ENCODE results near the gene AP1G2.
A peak's percentile ranks its signal among the peaks of the same experiment; 100 is the strongest.

Gene AP1G2

DNA sequence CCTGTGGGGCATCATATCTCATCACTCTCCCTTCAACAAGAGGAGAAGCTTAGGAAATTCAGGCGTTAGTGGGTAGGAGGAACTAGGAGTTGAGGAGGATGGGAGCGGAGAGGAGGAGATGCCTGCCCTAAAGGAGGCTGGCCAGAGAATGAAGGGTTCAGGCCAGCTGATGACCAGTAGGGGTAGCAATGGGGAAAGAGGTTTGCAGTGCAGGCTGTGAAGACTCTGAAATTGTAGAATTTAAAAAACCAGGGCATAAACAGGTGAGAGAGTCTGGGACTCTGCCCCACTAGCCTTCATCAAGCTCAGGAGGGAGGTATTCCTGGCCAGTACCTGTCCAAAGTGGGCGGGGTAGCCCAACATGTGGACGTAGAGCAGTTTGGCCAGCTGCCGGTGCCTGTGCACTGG, 809 bp downstream of the AP1G2 start:
- H3K4me3 ChIP-seq = peak overlapping the region; percentile 51 to 55
- H3K9me3 ChIP-seq = no peaks in the 10 kb centered on the region
- TF ChIP-seq, protein P1, sequence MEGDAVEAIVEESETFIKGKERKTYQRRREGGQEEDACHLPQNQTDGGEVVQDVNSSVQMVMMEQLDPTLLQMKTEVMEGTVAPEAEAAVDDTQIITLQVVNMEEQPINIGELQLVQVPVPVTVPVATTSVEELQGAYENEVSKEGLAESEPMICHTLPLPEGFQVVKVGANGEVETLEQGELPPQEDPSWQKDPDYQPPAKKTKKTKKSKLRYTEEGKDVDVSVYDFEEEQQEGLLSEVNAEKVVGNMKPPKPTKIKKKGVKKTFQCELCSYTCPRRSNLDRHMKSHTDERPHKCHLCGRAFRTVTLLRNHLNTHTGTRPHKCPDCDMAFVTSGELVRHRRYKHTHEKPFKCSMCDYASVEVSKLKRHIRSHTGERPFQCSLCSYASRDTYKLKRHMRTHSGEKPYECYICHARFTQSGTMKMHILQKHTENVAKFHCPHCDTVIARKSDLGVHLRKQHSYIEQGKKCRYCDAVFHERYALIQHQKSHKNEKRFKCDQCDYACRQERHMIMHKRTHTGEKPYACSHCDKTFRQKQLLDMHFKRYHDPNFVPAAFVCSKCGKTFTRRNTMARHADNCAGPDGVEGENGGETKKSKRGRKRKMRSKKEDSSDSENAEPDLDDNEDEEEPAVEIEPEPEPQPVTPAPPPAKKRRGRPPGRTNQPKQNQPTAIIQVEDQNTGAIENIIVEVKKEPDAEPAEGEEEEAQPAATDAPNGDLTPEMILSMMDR (IDR thresholded peaks at IDR 0.05) = no peak
- H3K27me3 ChIP-seq = peaks cover 0 to 21% of the 10 kb centered on the region in 2 donors
- H3K27ac ChIP-seq = peak overlapping the region; percentile 14 to 33
- no peak for DNase-seq
- H3K36me3 ChIP-seq = peaks cover 0 to 36% (median 0%) of the 10 kb centered on the region in 3 donors
- H3K4me1 ChIP-seq = peaks cover 0 to 19% (median 7%) of the 10 kb centered on the region in 4 donors
- intact Hi-C loops (cut with DNase I; ENCODE audit: low total_unique reads) = no loop called here

DNA sequence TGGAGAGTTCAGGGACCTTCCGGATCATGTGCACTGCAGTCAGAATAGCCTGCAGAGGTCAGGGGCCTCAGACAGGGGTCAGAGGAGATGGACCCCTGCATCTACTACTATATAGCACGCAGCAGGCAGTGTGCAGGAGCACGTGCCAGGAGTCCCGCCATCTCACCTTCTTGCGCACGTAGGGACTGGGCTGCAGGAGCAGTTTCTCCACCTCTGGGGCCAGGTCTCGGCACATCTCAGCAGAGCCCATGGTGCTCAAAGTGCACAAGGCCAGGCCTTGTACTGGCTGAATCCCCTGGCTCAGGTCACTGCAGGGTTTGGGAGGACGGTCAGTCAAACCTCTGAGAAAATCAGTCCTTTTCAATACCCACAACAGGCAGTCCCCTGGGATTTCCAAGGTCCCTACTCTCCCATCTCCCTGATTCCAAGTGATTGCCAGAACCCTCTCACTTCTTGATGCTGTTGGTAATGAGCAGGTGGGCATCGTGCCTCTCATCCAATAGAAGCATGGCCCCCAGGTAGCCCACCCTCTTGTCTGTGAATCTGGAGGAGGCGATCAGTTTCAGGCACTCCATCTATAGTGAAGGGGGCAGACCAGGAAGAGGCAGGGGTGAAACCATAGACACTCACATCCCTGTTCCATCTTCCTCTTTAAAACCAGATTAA, 1.3 kb downstream of the AP1G2 start:
- Histone ChIP-seq H3K9me3 (no peaks in the 10 kb centered on the region), H3K4me3 (no peak overlapping the region), H3K4me1 (peaks cover 0 to 19% (median 7%) of the 10 kb centered on the region in 4 donors), H3K27me3 (peaks cover 0 to 16% of the 10 kb centered on the region in 2 donors), H3K27ac (no peak overlapping the region), H3K36me3 (peaks cover 0 to 42% (median 0%) of the 10 kb centered on the region in 3 donors)
- intact Hi-C loops (cut with DNase I; ENCODE audit: low total_unique reads) = no loop called here
- no peak for DNase-seq
- TF ChIP-seq, protein P1 (IDR thresholded peaks at IDR 0.05) = no peak

DNA sequence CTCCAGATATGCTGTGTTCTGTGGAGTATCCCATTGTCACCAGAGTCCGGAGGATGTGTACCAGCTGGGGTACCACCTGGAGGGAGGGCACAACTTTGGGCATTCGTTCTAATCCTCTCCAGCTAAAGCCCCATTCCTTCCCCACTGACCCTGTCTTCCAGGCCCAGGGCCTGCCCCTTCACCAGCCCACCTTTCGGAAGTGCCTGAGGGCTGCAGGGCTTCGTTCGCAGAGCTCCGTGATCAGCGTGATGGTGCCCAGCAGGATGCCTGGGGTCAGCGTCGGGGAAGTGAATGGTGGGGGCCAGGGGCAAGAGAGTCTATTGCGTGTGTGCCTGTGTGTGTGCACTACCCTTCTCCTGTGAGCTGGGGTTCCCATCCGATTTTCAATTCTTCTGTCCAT, 2.0 kb downstream of the AP1G2 start:
- no peaks in the 10 kb centered on the region for H3K9me3 ChIP-seq
- H3K4me3 ChIP-seq = no peak overlapping the region
- intact Hi-C loops (cut with DNase I; ENCODE audit: low total_unique reads) = no loop called here
- no peak for DNase-seq
- TF ChIP-seq, protein P1 (IDR thresholded peaks at IDR 0.05) = no peak
- H3K36me3 ChIP-seq = peaks cover 0 to 45% (median 0%) of the 10 kb centered on the region in 3 donors
- H3K27me3 ChIP-seq = peaks cover 0 to 10% of the 10 kb centered on the region in 2 donors
- H3K27ac ChIP-seq = no peak overlapping the region
- peaks cover 0 to 19% (median 7%) of the 10 kb centered on the region in 4 donors for H3K4me1 ChIP-seq

DNA sequence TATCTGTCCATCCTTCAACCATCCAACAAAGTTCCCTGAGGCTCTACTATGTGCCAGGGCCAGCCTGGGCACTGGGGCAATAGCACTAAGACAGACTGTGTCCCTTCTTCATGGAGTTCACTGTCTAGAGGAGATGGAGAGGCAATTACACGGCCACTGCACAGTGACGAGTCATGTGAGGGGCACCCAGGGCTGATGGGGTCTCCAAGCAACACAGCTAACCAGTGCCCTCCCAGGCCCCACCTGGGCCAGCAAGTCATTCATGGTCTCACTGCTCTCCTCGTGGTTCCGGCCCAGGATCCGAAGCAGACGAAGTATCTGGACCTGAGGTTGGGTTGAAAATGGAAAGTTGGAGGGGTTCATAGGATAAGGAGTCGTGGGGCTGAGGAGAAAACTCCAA, 2.7 kb downstream of the AP1G2 start:
- no peak overlapping the region for H3K4me3 ChIP-seq
- no peak for DNase-seq
- H3K4me1 ChIP-seq = peaks cover 0 to 19% (median 7%) of the 10 kb centered on the region in 4 donors
- intact Hi-C loops (cut with DNase I; ENCODE audit: low total_unique reads) = no loop called here
- TF ChIP-seq, protein P1 (IDR thresholded peaks at IDR 0.05) = no peak
- no peak overlapping the region for H3K27ac ChIP-seq
- H3K36me3 ChIP-seq = peaks cover 0 to 51% (median 0%) of the 10 kb centered on the region in 3 donors
- H3K27me3 ChIP-seq = peaks cover 0 to 9% of the 10 kb centered on the region in 2 donors
- H3K9me3 ChIP-seq = no peaks in the 10 kb centered on the region

DNA sequence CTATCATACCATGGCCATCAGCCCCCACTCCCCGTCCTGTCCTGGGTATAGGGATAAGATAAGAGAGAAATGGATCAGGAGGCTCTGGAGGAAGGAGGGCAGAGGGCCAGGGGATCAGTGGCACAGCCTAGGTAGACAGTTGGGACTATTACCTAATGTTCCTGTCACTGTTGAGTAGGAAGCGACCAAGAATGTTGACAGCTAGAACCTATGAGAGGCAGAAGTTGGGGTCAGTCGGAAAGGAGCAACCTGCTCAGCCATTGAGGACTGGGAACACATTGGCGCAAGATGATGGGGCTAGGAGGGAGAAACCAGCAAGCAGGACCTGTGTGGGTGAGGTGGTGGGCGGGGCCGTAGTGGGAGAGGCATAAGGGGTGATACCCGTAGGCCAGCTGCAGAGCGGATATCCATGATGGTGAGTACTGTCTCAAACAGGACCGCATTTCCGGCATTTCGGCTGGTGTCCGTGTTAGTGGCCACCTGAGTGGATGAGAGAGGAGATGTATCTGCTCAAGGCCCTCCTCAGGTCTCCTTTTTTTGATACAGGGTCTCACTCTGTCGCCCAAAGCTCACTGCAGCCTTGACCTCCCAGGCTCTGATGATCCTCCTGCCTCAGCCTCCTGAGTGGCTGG, 3.3 kb downstream of the AP1G2 start:
- H3K4me1 ChIP-seq = peaks cover 0 to 19% (median 7%) of the 10 kb centered on the region in 4 donors
- H3K27me3 ChIP-seq = peaks cover 0 to 6% of the 10 kb centered on the region in 2 donors
- H3K4me3 ChIP-seq = no peak overlapping the region
- H3K27ac ChIP-seq = no peak overlapping the region
- no peaks in the 10 kb centered on the region for H3K9me3 ChIP-seq
- no peak for DNase-seq
- H3K36me3 ChIP-seq = peaks cover 0 to 57% (median 0%) of the 10 kb centered on the region in 3 donors
- intact Hi-C loops (cut with DNase I; ENCODE audit: low total_unique reads) = no loop called here
- TF ChIP-seq, protein P1 (IDR thresholded peaks at IDR 0.05) = no peak

All from tibial artery (tissue), 4 donors.